OCI-LY7 (cell line): ENCODE data around the gene CDR2L. TPM values are rescaled to one million over a fixed set of nuclear protein-coding genes. Genes with fewer than 3 reads are reported as not detected.

Experiments
- BruUV-seq: library from RNA; stranded (reverse); fragments of 400-500 nt; replicated peaks from 2 replicates; lab custom pipeline; 2021; lab: Mats Ljungman, UMichigan
- CTCF ChIA-PET: fragments of 300-600 bp; sonication (Branson Sonifier 250); formaldehyde crosslinking; loops from one replicate; lab custom pipeline; 2022; ENCODE audit warnings: antibody characterized with exemption; ENCODE audit not compliant: unreplicated experiment; lab: Charles Lee
- POLR2A ChIA-PET: fragments of 300-600 bp; sonication (Branson Sonifier 250); formaldehyde crosslinking; loops from one replicate; lab custom pipeline; 2022; ENCODE audit warnings: antibody characterized with exemption; lab: Charles Lee
- DNase-seq: peaks from one replicate; pipeline ENCODE4 v3.0.0-alpha.2; 2015; ENCODE audit warnings: low spot score
- H2AFZ ChIP-seq: fragments of 200-600 bp; sonication (generic), shearing (Covaris generic); 2 replicates; pipeline ENCODE4 v1.6.1; 2014; ENCODE audit warnings: mild to moderate bottlenecking, antibody characterized with exemption, low read length, moderate library complexity
- H3K27ac ChIP-seq: fragments of 200-600 bp; sonication (generic); 2 replicates; pipeline ENCODE4 v1.5.1; 2014; ENCODE audit warnings: mixed run types, low read depth, mild to moderate bottlenecking, moderate library complexity, low read length, inconsistent platforms; ENCODE audit not compliant: poor library complexity, severe bottlenecking
- H3K36me3 ChIP-seq: fragments of 200-600 bp; sonication (generic); 2 replicates; pipeline ENCODE4 v1.6.1; 2014; ENCODE audit warnings: mild to moderate bottlenecking, antibody characterized with exemption, low read length, moderate library complexity, mixed read lengths; ENCODE audit not compliant: insufficient read depth
- H3K4me1 ChIP-seq: fragments of 200-600 bp; sonication (generic); 2 replicates; pipeline ENCODE4 v1.5.1; 2014; ENCODE audit warnings: mild to moderate bottlenecking, low read length; ENCODE audit not compliant: insufficient read depth, poor library complexity, severe bottlenecking
- H3K4me2 ChIP-seq: fragments of 200-600 bp; sonication (generic); 2 replicates; pipeline ENCODE4 v1.6.1; 2014; ENCODE audit warnings: mild to moderate bottlenecking, low read length
- H3K4me3 ChIP-seq: fragments of 200-600 bp; sonication (generic); 2 replicates; pipeline ENCODE4 v1.5.1; 2014; ENCODE audit warnings: mild to moderate bottlenecking, low read depth, low read length; ENCODE audit not compliant: poor library complexity, severe bottlenecking
- H3K79me2 ChIP-seq: fragments of 200-600 bp; sonication (generic); 2 replicates; pipeline ENCODE4 v1.6.1; 2016; ENCODE audit warnings: low read depth, mild to moderate bottlenecking, low read length, moderate library complexity, mixed read lengths; ENCODE audit not compliant: insufficient read depth
- H3K9me2 ChIP-seq: fragments of 200-600 bp; sonication (generic); 2 replicates; pipeline ENCODE4 v1.6.1; 2016; ENCODE audit warnings: mild to moderate bottlenecking, low read length, mixed read lengths; ENCODE audit not compliant: insufficient read depth
- H3K9me3 ChIP-seq: fragments of 200-600 bp; sonication (generic); 2 replicates; pipeline ENCODE4 v1.6.1; 2014; ENCODE audit warnings: mild to moderate bottlenecking, mixed run types, low read length, mixed read lengths
- H4K20me1 ChIP-seq: fragments of 200-600 bp; sonication (generic); 2 replicates; pipeline ENCODE4 v1.6.1; 2014; ENCODE audit warnings: mild to moderate bottlenecking, antibody characterized with exemption, low read length, moderate library complexity, mixed read lengths; ENCODE audit not compliant: insufficient read depth
- EZH2phosphoT487 ChIP-seq: fragments of 200-600 bp; sonication (generic); IDR thresholded peaks from 2 replicates; pipeline ENCODE4 v1.6.1; 2018; ENCODE audit warnings: low read depth, borderline replicate concordance, mild to moderate bottlenecking, mixed run types, antibody characterized with exemption, low read length, moderate library complexity, mixed read lengths
- intact Hi-C: fragments of 100-400 bp; cut with micrococcal nuclease; formaldehyde crosslinking; loops from one replicate; pipeline ENCODE4 v1.10.0; 2022; ENCODE audit not compliant: unreplicated experiment
- total RNA-seq, 2 experiments: library from RNA; depleted of rRNA in 1 of 2; stranded (reverse); fragments of >200 nt in 1 of 2; shearing (Covaris generic) in 1 of 2; gene quantifications; 2 replicates each; pipeline ENCODE4 v1.2.3, GENCODE V29; 2014 to 2022
- TF ChIP-seq, protein P1 (sequence below): fragments of 200-600 bp; sonication (generic); conservative IDR thresholded peaks from 2 replicates; pipeline ENCODE4 v1.5.1; 2014; ENCODE audit warnings: mild to moderate bottlenecking, antibody characterized with exemption, low read length, moderate library complexity, mixed read lengths

Gene CDR2L
- total RNA-seq, 2 experiments from 2014 or later: 0.49 to 0.79 TPM

DNA sequence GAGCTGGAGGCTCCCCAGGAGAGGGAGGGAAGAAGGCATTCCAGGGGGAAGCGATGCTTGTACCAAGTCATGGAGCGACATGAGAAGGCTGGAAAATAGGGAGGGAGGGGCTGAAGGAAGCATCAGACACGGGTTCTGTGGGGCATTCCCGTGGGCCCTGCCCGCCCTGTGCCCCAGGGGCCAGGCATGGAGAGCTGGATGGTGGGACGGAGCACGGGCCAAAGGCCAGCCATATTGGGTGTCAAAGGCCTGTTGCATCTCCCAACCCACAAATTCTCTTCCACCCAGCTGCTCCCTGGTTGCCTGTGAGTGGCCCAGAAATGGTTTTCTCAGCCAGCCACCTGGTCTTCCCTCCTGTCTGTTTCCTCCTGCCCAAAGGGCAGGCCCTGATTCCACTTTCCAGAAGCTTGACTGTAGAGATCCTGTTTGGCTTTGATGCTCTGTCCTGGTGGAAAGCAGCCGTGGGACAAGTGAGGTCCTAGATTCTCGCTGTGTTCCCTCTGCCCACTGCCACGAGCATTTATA, 3.2 kb downstream of the CDR2L start:
- intact Hi-C loops: no loop called here
- BruUV-seq: no TSS peak
- Histone ChIP-seq H3K9me3 (no peaks in the 10 kb centered on the region), H3K9me2 (no peaks in the 10 kb centered on the region), H2AFZ (no peak overlapping the region), H3K4me3 (no peak overlapping the region), H3K36me3 (no peaks in the 10 kb centered on the region), H3K27ac (no peak overlapping the region), H4K20me1 (no peaks in the 10 kb centered on the region), H3K4me2 (no peak overlapping the region), H3K4me1 (peaks cover 25% of the 10 kb centered on the region), H3K79me2 (no peaks in the 10 kb centered on the region)
- DNase-seq: no peak
- ChIA-PET POLR2A (interaction anchor here (0.6 to 2.0 kb wide), 5 partner anchors 18 to 605 kb away, joined by 3 to 5 read pairs (median 4); partner anchors contain the start of gene HID1), CTCF (no interaction called here)
- no peak for TF ChIP-seq EZH2phosphoT487
- TF ChIP-seq, protein P1, sequence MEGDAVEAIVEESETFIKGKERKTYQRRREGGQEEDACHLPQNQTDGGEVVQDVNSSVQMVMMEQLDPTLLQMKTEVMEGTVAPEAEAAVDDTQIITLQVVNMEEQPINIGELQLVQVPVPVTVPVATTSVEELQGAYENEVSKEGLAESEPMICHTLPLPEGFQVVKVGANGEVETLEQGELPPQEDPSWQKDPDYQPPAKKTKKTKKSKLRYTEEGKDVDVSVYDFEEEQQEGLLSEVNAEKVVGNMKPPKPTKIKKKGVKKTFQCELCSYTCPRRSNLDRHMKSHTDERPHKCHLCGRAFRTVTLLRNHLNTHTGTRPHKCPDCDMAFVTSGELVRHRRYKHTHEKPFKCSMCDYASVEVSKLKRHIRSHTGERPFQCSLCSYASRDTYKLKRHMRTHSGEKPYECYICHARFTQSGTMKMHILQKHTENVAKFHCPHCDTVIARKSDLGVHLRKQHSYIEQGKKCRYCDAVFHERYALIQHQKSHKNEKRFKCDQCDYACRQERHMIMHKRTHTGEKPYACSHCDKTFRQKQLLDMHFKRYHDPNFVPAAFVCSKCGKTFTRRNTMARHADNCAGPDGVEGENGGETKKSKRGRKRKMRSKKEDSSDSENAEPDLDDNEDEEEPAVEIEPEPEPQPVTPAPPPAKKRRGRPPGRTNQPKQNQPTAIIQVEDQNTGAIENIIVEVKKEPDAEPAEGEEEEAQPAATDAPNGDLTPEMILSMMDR: no peak

DNA sequence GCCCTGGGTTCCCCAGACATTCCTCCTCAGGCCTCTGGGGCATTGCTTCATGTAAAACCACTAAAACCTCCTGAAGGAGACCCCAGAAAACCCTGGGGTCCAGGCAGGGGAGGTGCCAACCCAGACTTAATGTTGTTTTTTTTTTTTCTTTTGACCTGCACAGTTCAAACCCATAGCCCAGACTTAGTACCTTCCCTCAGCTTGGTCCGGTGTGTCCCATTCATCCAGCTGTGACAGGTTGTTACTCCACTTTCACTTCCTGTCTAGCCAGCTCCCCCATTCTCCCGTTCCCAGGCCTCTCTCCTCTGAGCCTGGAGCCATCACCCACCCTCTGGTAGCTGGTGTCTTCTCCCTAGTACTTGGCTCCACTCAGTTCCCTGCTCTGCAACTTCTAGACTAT, 4.8 kb downstream of the CDR2L start:
- H2AFZ ChIP-seq: no peak overlapping the region
- no peaks in the 10 kb centered on the region for H3K79me2 ChIP-seq
- no peak overlapping the region for H3K4me2 ChIP-seq
- H3K4me3 ChIP-seq: no peak overlapping the region
- H3K36me3 ChIP-seq: no peaks in the 10 kb centered on the region
- no peaks in the 10 kb centered on the region for H3K9me2 ChIP-seq
- intact Hi-C loops: no loop called here
- no peak for DNase-seq
- POLR2A ChIA-PET: interaction anchor here (2.0 kb wide), 1 partner anchor 20 kb away, joined by 5 read pairs; the partner anchor contains the start of gene HID1
- H3K4me1 ChIP-seq: peaks cover 16% of the 10 kb centered on the region
- TF ChIP-seq, protein P1: no peak
- no peak for TF ChIP-seq EZH2phosphoT487
- no peak overlapping the region for H3K27ac ChIP-seq
- CTCF ChIA-PET: interaction anchor here (0.5 kb wide), 1 partner anchor 164 kb away, joined by 3 read pairs; no protein-coding TSS in a partner anchor
- no peaks in the 10 kb centered on the region for H3K9me3 ChIP-seq
- no peaks in the 10 kb centered on the region for H4K20me1 ChIP-seq
- no TSS peak for BruUV-seq

DNA sequence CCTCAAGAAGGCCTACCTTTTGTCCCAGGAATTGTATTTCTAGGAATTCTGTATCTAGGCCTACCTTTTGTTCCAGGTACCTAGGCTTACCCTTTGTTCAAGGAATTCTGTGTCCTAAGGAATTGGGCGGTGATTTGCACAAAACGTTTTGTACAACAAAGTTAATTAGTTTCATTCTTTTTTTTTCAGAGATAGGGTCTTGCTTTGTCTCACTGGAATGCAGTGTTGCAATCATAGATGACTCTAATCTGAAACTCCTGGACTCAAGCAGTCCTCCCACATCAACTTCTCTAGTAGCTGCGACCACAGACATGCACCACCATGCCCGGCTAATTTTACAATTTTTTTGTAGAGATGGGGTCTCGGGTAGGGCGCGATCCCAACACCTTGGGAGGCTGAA, 7.0 kb downstream of the CDR2L start:
- H3K4me1 ChIP-seq: peaks cover 8% of the 10 kb centered on the region
- H3K4me3 ChIP-seq: no peak overlapping the region
- no peaks in the 10 kb centered on the region for H3K9me2 ChIP-seq
- BruUV-seq: no TSS peak
- H3K79me2 ChIP-seq: no peaks in the 10 kb centered on the region
- no peak overlapping the region for H2AFZ ChIP-seq
- no peak overlapping the region for H3K27ac ChIP-seq
- no peak overlapping the region for H3K4me2 ChIP-seq
- no peak for TF ChIP-seq EZH2phosphoT487
- TF ChIP-seq, protein P1: no peak
- H3K36me3 ChIP-seq: no peaks in the 10 kb centered on the region
- CTCF ChIA-PET: no interaction called here
- H4K20me1 ChIP-seq: no peaks in the 10 kb centered on the region
- no peaks in the 10 kb centered on the region for H3K9me3 ChIP-seq
- intact Hi-C loops: no loop called here
- POLR2A ChIA-PET: no interaction called here
- no peak for DNase-seq
